HepG2 (cell line): ENCODE data around the gene MC1R. TPM values are rescaled to one million over a fixed set of nuclear protein-coding genes. Genes with fewer than 3 reads are reported as not detected.

Experiments
- BHLHE40 ChIP-seq: IDR thresholded peaks from 2 replicates; pipeline ENCODE4 v1.6.1; 2011; ENCODE audit warnings: low read length, improper control_type of control experiment
- CERS6 ChIP-seq: sonication (generic); formaldehyde crosslinking; IDR thresholded peaks from 2 replicates; pipeline ENCODE4 v1.5.0; 2020; ENCODE audit warnings: missing genetic modification reagents
- ELK4 ChIP-seq: sonication (generic); formaldehyde crosslinking; IDR thresholded peaks from 2 replicates; pipeline ENCODE4 v1.9.0; 2021; ENCODE audit warnings: missing genetic modification reagents, borderline replicate concordance
- ETV6 ChIP-seq: sonication (generic); formaldehyde crosslinking; conservative IDR thresholded peaks from 2 replicates; pipeline ENCODE4 v1.4.0; 2020; ENCODE audit warnings: missing genetic modification reagents
- JARID2 ChIP-seq: sonication (generic); formaldehyde crosslinking; IDR thresholded peaks from 2 replicates; pipeline ENCODE4 v1.8.1; 2023; ENCODE audit warnings: missing genetic modification reagents, inconsistent platforms; ENCODE audit not compliant: insufficient replicate concordance
- NCOR1 ChIP-seq: fragments of 200-600 bp; sonication (generic); IDR thresholded peaks from 2 replicates; pipeline ENCODE4 v1.7.0; 2017; ENCODE audit warnings: antibody characterized with exemption, low read length, borderline replicate concordance
- NFYC ChIP-seq: IDR thresholded peaks from 2 replicates; pipeline ENCODE4 v1.6.1; 2016; ENCODE audit warnings: missing genetic modification reagents, missing compliant biosample characterization
- NRL ChIP-seq: sonication (generic); formaldehyde crosslinking; IDR thresholded peaks from 2 replicates; pipeline ENCODE4 v1.5.0; 2020; ENCODE audit warnings: missing genetic modification reagents, mild to moderate bottlenecking, moderate library complexity, borderline replicate concordance
- PAWR ChIP-seq: sonication (generic); formaldehyde crosslinking; IDR thresholded peaks from 2 replicates; pipeline ENCODE4 v1.4.0; 2020; ENCODE audit warnings: missing genetic modification reagents, mild to moderate bottlenecking, borderline replicate concordance
- REXO4 ChIP-seq: sonication (generic); formaldehyde crosslinking; IDR thresholded peaks from 2 replicates; pipeline ENCODE4 v1.8.0; 2022; ENCODE audit warnings: missing genetic modification reagents, mild to moderate bottlenecking, borderline replicate concordance
- TAF1 ChIP-seq: sonication (generic); formaldehyde crosslinking; IDR thresholded peaks from 2 replicates; pipeline ENCODE4 v1.4.0; 2020; ENCODE audit warnings: missing genetic modification reagents
- TARDBP ChIP-seq: sonication (generic); formaldehyde crosslinking; IDR thresholded peaks from 2 replicates; pipeline ENCODE4 v1.8.0; 2022; ENCODE audit warnings: mild to moderate bottlenecking, missing genetic modification reagents
- ZC3H13 ChIP-seq: sonication (generic); formaldehyde crosslinking; IDR thresholded peaks from 2 replicates; pipeline ENCODE4 v1.8.1; 2023; ENCODE audit warnings: mild to moderate bottlenecking, missing genetic modification reagents, moderate library complexity
- ZKSCAN1 ChIP-seq: fragments of 150-350 bp; IDR thresholded peaks from 2 replicates; pipeline ENCODE4 v1.6.1; 2014; ENCODE audit warnings: low read length
- ZNF138 ChIP-seq: sonication (generic); formaldehyde crosslinking; IDR thresholded peaks from 2 replicates; pipeline ENCODE4 v1.5.0; 2020; ENCODE audit warnings: mild to moderate bottlenecking, low read depth, missing genetic modification reagents
- ZNF350 ChIP-seq: sonication (generic); formaldehyde crosslinking; IDR thresholded peaks from 2 replicates; pipeline ENCODE4 v1.4.0; 2020; ENCODE audit warnings: mild to moderate bottlenecking, low read depth, missing genetic modification reagents, borderline replicate concordance
- ZNF414 ChIP-seq: sonication (generic); formaldehyde crosslinking; IDR thresholded peaks from 2 replicates; pipeline ENCODE4 v1.5.0; 2020; ENCODE audit warnings: missing genetic modification reagents
- ZNF460 ChIP-seq: sonication (generic); formaldehyde crosslinking; IDR thresholded peaks from 2 replicates; pipeline ENCODE4 v1.5.1; 2020; ENCODE audit warnings: missing genetic modification reagents, mild to moderate bottlenecking, borderline replicate concordance
- ZNF577 ChIP-seq: sonication (generic); formaldehyde crosslinking; IDR thresholded peaks from 2 replicates; pipeline ENCODE4 v1.4.0; 2020; ENCODE audit warnings: mild to moderate bottlenecking, low read depth, missing genetic modification reagents, borderline replicate concordance
- ZNF598 ChIP-seq: sonication (generic); formaldehyde crosslinking; IDR thresholded peaks from 2 replicates; pipeline ENCODE4 v1.5.1; 2020; ENCODE audit warnings: mild to moderate bottlenecking, missing genetic modification reagents, borderline replicate concordance
- ZNF646 ChIP-seq: sonication (generic); formaldehyde crosslinking; IDR thresholded peaks from 2 replicates; pipeline ENCODE4 v1.9.0; 2021; ENCODE audit warnings: mild to moderate bottlenecking, missing genetic modification reagents
- polyA plus RNA-seq, 8 experiments: library from polyadenylated mRNA; depleted of rRNA in 3 of 8; stranded (reverse) in 7 of 8; unstranded in 1 of 8; fragments of >200 nt; fragmentation: Illumina TruSeq in 4 of 8; extraction: Trizol in 4 of 8; gene quantifications; 2 replicates each; pipeline versions ENCODE4 v1.2.1 to v1.2.3, GENCODE V29; 2011 to 2016; ENCODE audit warnings: low read depth in 4 of 8, missing spikeins in 1 of 8, mixed read lengths in 1 of 8; ENCODE audit not compliant: insufficient read depth in 1 of 8
- total RNA-seq, 5 experiments: library from RNA; depleted of rRNA; stranded (reverse); fragments of >200 nt; fragmentation: Illumina TruSeq; extraction: Trizol; gene quantifications; 2 replicates each; pipeline ENCODE4 v1.2.3, GENCODE V29; 2016; ENCODE audit warnings: low read depth in 1 of 5

MC1R gene
- total and polyA plus RNA-seq, 2 of the 13 experiments (the other 11 are each of a cell fraction or from before 2014, with no cell fraction given), result 9.1 to 14.8 TPM

- TF ChIP-seq ELK4 (CRISPR knock-in tag), result no peak
- TF ChIP-seq BHLHE40, result no peak
- no peak for TF ChIP-seq CERS6
- no peak for TF ChIP-seq ETV6 (CRISPR knock-in tag)
- no peak for TF ChIP-seq NRL
- TF ChIP-seq ZNF138 (CRISPR knock-in tag), result 0 out of 2 replicates have a peak, but pooled peaks have one; percentile 17
- TF ChIP-seq REXO4 (CRISPR knock-in tag), result no peak
- no peak for TF ChIP-seq ZNF598 (CRISPR knock-in tag)
- no peak for TF ChIP-seq JARID2 (CRISPR knock-in tag)
- peak; percentile 54; the same call in 1 of the 2 replicates for TF ChIP-seq ZNF350 (CRISPR knock-in tag)
- TF ChIP-seq ZNF414 (CRISPR knock-in tag), result no peak
- TF ChIP-seq NFYC (CRISPR knock-in tag), result peak; percentile 10; the same call in 1 of the 2 replicates
- no peak for TF ChIP-seq ZC3H13 (CRISPR knock-in tag)
- no peak; the same call in 1 of the 2 replicates for TF ChIP-seq TAF1
- 0 out of 2 replicates have a peak, but pooled peaks have one; percentile 34 for TF ChIP-seq ZNF646 (CRISPR knock-in tag)
- no peak for TF ChIP-seq ZKSCAN1
- TF ChIP-seq NCOR1, result peak; percentile 10; the same call in 1 of the 2 replicates
- TF ChIP-seq ZNF460 (CRISPR knock-in tag), result no peak
- 0 out of 2 replicates have a peak, but pooled peaks have one; percentile 63 for TF ChIP-seq ZNF577
- no peak for TF ChIP-seq PAWR (CRISPR knock-in tag)
- TF ChIP-seq TARDBP (CRISPR knock-in tag), result 0 out of 2 replicates have a peak, but pooled peaks have one; percentile 0
Observed at GRCh38 chr16:89922477-89922883, 3.8 kb downstream of the MC1R start (continued).
